Stimulated activated CD8-positive, alpha-beta memory T cell treated with anti-CD3 and anti-CD28 coated beads, Interleukin-12 subunit alpha, Interleukin-12 subunit beta, amount 100 ng/mL, for 1 hour (primary cell): ENCODE data around the gene DLGAP1.

ENCODE experiments used
- DNase-seq: peaks from one replicate; pipeline ENCODE4 v3.0.0-alpha.2; 2020; ENCODE audit warnings: low read depth

The DLGAP1 gene

DNA sequence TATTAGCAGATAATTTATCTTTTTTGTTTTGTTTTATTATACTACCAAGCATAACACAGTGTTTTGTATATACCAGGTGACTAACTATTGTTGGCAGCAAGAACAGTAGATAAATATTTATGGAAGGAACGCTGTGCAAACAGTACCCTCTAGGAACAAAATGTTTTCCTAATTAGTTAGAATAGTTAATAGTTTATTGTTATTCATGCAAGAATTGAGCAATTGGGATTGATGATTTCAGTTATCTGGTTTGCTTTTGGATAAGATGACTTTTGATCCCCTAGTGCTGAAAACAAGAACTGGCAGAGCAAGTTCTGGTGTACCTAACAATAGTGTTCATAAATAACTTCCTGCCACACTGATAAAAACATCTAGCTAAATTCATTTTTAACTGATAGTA lies 681.8 kb downstream of the DLGAP1 start:
- DNase-seq = no peak

DNA sequence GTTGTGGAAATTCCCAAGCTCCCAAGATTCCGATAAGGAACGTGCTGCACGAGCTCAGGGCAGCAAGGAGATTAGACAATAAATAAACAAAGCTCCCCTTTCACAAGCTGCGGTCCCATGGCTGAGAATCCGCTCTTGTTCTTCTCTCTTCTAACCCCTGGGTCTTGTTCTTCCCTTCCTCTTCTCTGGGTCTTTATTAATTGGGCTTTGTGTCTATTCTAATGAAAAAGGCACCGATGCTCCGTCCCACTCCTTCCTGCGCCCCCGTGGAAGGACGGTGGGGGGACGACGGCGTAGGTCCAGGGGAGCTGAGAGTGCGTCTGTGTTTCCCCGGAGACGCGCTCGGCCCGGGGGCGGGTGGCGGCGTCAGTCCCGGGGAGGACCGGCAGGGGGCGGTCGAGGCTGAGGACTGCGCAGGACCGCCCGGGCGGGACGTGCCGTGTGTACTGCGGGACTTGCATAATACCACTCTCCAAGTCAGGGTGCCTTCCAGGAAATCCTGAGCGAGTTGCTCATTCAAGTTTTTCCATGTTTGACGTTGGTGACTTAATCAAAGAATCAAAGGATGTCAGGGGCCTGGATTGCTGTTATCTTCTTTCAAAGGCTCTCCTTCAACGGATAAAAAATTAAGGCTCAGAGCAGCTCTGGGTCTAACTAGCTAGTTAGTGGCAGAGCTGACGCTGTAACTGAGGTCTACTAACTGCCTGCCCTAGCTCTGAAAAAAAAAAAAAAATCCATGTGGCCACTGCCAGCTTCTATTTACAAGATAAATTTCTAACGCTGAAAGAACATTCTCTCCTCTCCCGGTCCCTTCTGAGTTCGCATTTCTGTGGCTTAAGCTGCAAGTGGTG lies 683.8 kb downstream of the DLGAP1 start:
- peak; percentile 41 for DNase-seq

GRCh38 chr18:3761266-3761665 lies 693.8 kb downstream of the DLGAP1 start:
- no peak for DNase-seq

- DNase-seq = no peak
Measured at GRCh38 chr18:3760741-3761140, 694.4 kb downstream of the DLGAP1 start.

DNA sequence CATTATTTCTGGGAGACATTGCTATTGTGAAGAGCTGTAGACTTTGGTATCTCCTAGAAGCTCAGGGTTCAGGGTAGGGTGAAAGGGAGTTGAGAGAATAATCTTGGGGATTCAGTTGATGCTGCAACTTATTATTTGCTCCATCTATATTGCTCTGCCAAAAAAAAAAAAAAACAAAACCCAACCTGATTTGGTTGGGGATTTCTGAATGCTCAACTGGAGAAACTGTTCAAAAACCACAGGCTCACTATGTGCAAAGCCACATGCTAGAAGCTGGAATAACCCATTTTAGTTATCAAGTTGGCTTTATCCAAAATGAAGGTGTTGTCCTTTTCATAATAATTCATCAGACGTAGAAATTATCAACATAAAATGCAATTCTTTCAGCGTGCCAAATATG lies 696.0 kb downstream of the DLGAP1 start:
- no peak for DNase-seq

GRCh38 chr18:3758531-3758930 lies 696.6 kb downstream of the DLGAP1 start:
- DNase-seq = no peak

GRCh38 chr18:3757361-3757760 lies 697.7 kb downstream of the DLGAP1 start:
- no peak for DNase-seq

- DNase-seq = no peak
Measured at GRCh38 chr18:3753106-3753505, 702.0 kb downstream of the DLGAP1 start.

DNA sequence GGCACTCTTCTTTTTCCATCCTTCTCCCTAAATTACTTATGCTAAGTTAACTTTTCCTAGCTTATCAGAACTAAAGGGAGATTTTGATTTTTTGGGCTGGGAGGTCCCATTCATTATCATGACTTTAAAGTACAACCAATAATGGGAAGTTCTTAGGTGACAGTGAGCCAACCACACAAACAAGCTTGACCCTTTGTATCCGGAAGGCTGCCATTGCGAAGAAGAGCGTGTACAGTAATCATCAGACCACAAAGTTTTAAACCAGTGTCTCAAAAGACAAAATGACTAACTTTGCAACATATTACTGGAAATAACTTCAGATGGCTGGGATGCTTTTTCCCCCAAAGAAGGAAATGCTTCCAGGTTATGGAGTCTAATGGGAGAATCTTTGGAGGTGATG lies 707.0 kb downstream of the DLGAP1 start:
- DNase-seq = no peak

- no peak for DNase-seq
Measured at GRCh38 chr18:3747176-3747973, 707.7 kb downstream of the DLGAP1 start.

DNA sequence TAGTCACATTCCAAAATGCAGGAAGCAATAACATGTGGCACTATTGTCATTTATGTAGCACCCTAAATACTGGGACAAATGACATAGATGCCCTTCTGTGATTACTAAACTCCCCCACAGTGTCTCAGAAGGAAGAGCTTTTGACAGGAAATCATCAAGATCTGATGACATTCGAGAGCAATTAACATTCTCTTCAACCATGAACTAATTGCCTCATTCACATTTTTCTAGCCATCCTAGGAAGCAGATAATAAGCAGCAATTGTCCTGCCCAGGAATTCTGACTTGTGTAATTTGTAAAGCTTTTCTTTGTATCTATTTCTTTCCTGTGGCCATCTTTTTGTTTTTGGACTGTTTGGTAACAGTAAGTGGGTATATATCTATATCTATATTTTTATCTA lies 712.6 kb downstream of the DLGAP1 start:
- DNase-seq = no peak

DNA sequence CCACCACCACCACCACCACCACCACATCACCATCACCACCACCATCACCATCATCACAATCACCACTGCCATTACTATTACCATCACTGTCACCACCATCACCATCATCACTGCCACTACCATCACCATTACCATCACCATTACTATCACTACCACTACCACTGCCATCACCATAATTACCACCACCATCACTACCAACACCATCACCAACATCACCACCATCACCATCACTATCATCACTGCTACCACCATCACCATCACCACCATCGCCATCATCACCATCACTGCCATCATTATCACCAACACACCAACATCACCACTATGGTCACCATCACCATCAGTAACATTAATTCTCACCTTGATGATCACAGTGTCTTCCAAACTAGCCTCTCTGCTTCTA lies 713.8 kb downstream of the DLGAP1 start:
- DNase-seq = no peak

DNA sequence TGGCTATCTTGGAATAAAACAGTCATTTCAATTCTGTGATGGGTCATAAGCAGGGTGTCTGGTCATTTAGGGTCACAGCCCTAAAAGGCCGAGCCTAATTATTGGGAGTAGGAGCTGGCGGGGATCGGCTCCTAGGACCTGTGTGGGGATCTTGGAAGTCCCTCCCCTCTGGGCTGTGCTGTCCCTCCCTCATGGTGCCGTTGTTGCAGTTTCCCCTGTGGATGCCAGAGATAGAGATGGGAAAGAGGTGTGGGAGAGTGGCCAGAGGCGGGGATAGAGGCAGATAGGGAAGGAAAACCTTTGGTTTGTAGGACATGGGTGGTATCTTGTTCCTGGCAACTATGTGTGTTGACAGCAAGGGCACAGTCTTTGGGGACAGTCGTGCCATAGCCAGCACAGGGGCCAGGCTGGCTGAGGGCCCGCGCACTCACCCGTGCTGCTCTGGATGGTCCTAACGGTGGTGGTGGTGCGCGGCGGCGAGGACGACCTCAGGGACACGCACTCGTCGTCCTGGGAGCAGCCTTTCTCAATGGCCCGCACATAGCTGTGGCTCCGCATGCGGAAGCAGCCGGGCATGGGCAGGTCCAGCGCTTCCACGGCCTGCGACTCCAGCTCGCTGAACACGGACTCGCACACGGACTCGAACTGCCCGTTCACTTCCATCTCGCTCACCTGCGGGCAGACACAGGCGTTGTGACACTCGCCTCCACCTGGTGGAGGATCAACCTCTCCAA lies 726.2 kb downstream of the DLGAP1 start:
- DNase-seq = no peak

DNA sequence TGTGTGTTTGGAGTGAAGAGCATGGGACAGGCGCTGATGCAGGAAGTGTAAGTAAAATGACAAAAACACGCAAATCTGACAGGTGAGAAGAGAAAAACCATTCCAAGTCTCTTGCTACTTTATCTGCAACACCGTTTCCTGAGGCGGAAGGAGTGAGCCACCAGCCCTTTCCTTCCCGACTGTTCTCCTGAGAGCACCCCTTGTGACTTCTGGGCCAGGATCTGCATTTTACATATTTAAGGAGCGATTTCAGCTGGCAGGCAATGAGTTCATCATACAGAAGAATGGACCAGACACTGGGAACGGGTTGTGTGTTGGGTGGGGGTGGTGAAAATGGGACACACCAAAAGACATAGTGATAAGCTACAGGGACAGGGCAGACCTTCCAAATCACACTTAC lies 727.8 kb downstream of the DLGAP1 start:
- DNase-seq = no peak

DNA sequence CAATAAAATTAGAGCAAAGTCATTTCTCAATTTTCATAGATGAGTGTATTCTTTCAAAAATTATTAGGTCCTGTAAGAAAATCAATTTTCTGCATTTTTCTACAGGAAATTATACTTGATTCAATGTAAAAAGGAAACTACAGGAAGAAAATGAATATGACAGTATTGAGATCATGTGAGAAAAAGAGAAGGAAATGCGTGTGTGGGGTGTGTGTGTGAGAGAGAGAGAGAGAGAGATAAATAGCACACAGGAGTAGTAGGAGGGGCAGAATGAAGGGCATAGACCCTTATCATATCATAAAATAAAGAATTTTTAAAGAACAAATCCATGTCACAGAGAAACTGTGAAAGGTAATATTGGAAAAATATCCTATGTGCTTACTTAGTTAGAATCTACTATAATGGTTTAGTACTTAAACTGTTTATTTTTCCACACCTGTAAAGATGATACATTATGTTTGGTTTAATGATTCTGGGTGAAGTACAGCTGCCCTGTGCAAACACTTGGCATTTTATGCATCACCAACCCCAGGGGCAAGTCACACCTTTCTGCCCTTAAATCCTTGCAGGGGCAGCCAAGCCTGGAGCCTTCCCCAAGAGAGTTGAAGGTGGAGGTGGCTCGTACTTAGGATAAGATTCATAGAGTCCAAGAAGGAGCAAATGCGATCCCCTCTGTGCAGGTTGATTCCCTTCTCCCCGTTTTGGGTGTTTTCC lies 728.7 kb downstream of the DLGAP1 start:
- no peak for DNase-seq

GRCh38 chr18:3725115-3725514 lies 730.0 kb downstream of the DLGAP1 start:
- no peak for DNase-seq

DNA sequence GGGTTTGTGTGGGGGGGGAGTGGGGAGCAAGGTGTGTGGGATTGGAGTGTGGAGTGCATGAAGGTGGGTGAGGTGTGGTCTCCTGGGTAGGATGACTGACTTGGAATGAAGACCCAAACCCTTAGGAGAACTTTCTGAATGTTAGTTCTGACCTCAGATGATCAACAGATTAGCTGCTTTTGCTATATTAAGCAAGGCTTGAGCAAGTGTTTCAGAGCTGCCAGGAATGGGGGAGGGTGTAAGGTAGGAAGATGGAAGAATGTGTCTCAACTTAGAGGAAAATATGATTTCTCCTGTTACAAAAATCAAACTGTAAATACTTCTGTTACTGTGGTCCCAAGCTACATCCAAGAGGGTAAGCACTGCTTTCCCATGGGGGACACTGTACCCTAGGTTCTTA lies 731.6 kb downstream of the DLGAP1 start:
- no peak for DNase-seq

- no peak for DNase-seq
Measured at GRCh38 chr18:3722649-3723433, 732.3 kb downstream of the DLGAP1 start.

GRCh38 chr18:3721771-3722648 lies 733.1 kb downstream of the DLGAP1 start:
- no peak for DNase-seq
